HG03159 (cell line): Measurements from ENCODE around the gene WDR31.

Source experiments
- ATAC-seq: cut with Tn5 transposase; IDR thresholded peaks from one replicate; pipeline ENCODE4 v1.9.1; 2021; ENCODE audit warnings: mild to moderate bottlenecking, moderate library complexity; ENCODE audit not compliant: unreplicated experiment

Gene WDR31

GRCh38 chr9:113343732-113344231, 3.7 kb upstream of the WDR31 start:
- ATAC-seq = no peak

DNA sequence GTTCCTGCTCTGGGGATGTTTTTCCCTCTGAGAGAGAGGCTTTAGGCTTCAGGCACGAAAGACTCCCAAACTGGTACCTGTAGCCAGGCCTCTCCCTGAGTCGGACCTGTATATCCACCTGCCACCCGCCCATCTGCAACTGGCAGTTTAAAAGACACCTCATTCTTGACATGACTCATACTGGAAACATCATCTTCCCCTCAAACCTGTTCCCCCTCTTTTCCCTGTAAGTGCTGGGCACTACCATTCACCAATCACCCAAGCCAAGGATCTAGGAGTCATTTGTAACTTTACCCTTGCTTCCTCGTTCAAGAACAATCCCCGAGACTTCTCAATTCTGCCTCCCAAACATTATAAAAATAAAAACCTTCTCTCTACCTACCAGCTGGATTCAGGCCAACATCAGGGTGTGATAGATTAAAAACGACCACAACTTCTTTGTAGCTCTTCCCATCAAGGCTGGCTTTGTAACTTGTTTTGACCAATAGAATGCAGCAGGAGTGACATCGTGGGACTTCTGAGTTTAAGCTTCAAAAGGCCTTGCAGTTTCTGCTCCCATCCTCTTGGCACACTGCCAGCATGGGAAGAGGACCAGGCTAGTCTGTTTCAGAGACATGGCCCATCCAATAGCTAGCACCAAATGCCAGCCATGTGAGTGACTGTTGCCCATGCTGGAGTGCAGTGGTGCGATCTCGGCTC, 1.8 kb upstream of the WDR31 start:
- ATAC-seq = no peak

DNA sequence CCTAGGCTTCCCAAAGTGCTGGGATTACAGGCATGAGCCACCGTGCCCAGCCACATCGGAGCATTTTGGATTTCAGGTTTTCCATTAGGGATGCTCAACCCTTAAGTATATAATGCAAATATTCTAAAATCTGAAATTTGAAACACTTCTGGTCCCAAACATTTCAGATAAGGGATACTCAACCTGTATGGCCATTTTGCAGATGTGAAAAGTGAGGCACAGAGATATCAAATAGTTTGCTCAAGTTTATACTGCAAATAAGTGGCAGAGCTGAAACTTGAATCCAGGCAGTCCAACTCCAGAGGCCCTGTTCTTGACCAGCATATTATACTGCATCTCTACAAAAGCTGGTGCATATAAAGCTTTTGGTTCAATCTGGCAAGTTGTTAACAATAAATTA, 2.4 kb downstream of the WDR31 start:
- ATAC-seq = no peak

DNA sequence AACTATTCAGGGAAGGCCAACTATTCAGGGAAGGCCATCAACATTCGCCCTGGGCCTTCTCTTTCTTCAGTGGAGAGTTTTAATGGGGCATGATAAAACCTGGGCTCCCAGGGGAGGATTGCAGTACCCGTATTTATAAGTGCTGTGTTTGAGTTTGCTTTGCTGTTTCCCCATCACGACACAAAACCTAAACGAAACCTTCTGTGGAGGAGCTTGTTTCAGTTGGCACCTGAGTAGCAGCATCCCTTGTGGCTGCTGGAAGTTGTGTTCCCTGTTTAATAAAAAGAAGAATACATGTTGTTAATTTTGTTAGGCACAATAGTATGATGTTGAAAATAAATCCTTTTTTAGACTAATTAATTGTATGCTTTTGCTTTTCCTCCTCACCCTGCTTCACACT, 8.3 kb downstream of the WDR31 start:
- no peak for ATAC-seq

GRCh38 chr9:113328045-113328782, 11.9 kb downstream of the WDR31 start:
- ATAC-seq = no peak

DNA sequence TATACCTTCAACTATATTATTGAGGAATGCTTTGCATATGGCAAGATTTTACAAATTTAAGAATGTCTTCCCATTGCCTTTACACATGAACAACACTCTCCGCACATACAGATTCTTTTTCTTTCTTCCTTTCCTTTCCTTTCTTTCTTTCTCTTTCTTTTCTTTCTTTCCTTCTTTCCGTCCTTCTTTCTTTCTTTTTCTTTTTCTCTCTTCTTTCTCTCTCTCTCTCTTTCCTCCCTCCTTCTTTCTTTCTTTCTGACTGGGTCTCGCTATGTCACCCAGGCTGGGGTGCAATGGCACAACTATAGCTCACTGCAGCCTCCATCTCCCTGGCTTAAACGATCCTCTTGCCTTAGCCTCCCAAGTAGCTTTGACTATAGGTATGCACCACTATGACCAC, 13.8 kb downstream of the WDR31 start:
- ATAC-seq = no peak

- no peak for ATAC-seq
Measured at GRCh38 chr9:113322671-113323070, 17.4 kb downstream of the WDR31 start.

DNA sequence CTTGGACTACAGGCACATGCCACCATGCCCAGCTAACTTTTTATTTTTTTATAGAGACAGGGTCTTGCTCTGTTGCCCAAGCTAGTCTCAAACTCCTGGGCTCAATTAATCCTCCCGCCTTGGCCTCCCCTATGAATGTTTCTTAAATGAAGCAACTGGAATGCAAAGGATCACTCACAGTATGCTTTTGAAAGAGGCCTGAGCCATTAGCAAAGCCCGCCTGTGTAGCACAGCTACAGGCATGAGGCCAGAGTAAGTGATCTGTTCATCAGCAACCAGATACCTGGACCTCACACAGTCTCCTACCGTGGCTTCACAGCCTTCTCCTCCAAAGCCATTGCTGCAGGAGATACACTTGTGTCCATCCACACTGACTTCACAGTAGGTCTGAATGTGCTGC, 20.0 kb downstream of the WDR31 start:
- no peak for ATAC-seq

- ATAC-seq = no peak
Measured at GRCh38 chr9:113319054-113319453, 21.0 kb downstream of the WDR31 start.

DNA sequence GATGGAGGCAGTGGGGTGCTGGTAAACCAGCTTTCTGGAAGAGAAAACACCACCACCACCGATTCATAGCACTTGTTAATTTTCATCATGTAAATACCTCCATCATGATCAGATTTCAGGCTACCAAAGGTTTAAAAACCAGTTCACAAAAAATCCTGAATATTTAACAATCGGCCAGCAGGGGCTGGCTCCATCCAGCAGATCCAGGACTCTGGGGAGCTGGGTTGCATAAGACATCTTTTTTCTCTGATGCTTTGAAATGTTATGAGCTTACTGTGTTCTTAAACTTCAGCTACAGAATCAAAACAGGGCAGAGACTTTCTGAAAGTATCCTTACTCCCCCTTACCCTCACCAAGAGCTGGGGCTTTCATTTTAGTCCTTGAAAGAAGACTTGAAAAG, 22.3 kb downstream of the WDR31 start:
- ATAC-seq = no peak

GRCh38 chr9:113316030-113316429, 24.0 kb downstream of the WDR31 start:
- no peak for ATAC-seq

GRCh38 chr9:113315231-113315630, 24.8 kb downstream of the WDR31 start:
- ATAC-seq = no peak

DNA sequence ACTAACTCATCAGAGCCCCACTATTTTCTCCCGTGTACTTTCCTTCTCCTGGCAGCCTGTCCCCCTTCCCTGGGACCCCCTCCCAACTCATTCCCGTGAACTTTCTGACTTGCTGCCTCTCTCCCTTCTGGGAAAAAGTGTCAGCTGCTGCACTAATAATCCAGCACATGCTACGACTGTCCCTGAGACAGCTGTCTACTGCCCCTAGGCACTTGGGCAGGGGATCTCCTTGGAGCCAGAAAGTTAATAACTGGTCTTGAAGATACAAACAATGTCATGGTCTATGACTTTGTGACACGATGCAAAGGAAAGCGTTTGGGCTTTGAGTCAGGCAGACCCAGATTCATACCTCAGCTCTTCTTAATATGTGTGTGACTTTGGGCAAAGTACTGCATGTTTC, 26.8 kb downstream of the WDR31 start:
- no peak for ATAC-seq

- ATAC-seq = no peak
Measured at GRCh38 chr9:113311961-113312360, 28.1 kb downstream of the WDR31 start.

DNA sequence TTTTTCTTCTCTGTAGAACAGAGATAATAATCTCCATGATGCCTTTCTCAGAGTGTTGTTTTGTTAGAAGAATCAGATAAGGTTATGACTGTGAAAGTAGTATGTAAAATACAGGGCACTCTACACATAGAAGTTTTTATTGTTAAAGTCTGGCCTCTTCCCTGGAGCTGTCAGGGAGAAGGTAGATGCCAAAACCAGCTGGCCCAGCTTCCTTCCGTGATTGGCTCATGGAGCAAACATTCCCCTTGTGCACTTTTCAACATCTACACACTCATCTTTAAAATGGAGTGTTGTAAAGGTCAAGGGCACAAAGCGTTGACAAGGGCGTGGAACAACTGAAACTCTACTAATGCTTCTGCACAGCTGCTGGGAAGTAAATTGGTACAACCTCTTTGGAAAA, 29.5 kb downstream of the WDR31 start:
- ATAC-seq = no peak

DNA sequence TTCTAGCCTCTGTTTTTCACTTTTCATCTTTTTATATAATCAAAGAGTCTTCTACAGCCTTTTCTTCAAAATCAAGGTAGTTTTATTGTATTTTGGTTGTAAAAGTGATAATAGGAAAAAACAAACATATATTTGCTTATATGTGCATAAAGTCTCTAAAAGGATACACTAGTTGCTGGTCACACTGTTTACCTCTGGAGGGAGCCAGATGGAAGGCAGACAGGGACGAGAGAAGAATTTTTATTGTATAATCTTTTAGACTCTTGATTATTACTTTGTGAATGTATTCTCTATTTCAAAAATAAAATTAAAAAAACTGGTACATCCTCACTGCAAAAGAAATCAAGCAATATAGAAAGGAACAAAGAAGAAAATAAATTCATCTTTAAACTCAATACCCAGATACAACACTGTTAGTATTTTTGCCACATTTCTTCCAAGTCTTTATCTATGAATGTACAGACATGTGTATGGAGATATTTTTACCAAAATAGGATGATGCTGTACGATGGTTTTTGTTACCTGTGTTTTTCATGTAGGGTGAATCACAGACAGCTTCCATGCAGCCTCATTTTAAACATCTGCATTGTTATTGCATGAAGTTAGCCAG, 30.8 kb downstream of the WDR31 start:
- peak; percentile 56 for ATAC-seq

DNA sequence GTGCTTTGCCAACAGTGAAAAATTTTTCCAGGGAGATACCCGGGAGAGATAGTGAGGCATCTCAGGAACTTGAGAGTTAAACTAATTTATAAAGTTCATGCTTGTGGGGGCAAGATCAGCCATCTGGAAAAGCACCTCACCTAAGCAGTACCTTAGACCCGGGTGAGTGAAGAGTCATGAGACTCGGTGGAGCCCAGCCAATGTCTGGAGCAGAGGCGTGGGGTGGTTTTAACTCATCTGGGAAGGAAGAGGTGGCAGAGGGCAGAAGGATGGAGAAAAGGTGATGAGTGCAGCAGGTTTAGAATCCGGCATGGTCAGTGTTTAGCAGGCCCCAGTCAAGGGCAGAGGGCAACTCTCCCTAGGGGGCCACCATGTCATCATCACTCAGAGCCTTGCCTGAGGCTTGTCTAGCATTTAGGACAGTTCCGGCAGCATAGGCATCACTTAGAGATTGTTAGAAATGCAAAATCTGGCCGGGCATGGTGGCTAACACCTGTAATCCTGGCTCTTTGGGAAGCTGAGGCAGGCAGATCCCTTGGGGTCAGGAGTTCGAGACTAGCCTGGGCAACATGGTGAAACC, 32.6 kb downstream of the WDR31 start:
- ATAC-seq = no peak

DNA sequence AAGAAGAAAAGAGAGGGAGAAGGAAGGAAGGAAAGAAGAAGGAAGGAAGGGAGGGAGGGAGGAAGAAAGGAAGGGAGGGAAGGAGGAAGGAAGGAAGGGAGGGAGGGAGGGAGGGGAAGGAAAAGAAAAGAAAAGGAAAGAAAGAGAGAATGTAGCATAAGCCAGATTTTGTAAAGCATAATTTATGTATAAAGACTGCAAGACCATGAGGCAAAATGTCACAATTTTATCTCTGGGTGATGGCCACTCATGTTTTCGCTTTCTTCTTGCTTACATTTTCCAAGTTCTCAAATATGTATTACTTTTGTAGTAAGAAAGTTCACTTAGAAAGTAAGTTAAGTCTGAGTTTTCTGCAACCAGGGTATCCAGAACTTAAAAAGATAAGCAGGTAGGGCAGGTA, 33.5 kb downstream of the WDR31 start:
- no peak for ATAC-seq

GRCh38 chr9:113302792-113303418, 37.2 kb downstream of the WDR31 start, which contains the start of gene RNF183:
TSS of gene RNF183 (minus strand) at chr9:113303376. CDS start at chr9:113298184, 5,192 bp downstream.
- no peak for ATAC-seq

- no peak for ATAC-seq
Measured at GRCh38 chr9:113301548-113301947, 38.5 kb downstream of the WDR31 start.

- no peak for ATAC-seq
Measured at GRCh38 chr9:113299800-113300292, 40.2 kb downstream of the WDR31 start.
